ENCODE measurements around the gene APOA1.
A peak's percentile ranks its signal among the peaks of the same experiment; 100 is the strongest.

Gene APOA1

DNA sequence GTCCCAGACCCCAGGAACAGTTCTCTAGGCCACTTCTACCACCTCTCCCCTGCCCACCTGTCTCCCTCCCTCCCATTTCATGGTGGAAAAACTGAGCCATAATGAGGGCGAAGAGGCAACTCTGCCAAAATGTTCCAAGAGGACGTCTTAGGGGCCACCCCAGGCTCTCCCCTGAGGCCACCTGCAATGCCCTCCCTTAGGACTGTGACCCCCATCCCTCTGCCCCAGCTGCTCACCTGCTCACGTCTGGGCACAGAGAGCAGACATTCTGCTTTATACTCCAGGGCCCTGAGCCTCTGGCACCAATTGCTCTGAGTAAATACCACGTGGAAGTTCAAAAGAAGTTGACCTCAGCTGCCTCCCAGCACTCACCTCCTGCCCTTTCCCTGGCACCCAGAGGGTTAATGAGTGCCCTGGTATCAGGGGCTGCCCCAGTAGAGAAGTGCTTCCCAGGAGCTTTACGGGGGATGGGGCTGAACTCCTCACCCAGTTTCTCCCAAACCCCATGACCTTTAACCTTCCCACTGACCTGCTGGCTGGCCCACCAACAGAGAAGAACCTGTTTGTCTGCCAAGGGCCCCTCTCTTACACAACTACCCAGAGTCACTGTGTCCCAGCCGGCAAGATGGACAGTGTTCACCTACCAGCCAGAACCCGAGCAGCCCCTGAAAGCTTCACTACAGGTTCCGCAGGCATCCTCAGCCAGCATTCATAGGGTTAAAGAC is 45.1 kb downstream of the APOA1 start:
- Histone ChIP-seq H3K27me3 (ENCODE audit: insufficient read depth, low read length) (no peaks in the 10 kb centered on the region), H3K4me3 (ENCODE audit: low read length) (no peak overlapping the region), H3K9me3 (ENCODE audit: low read length) (no peaks in the 10 kb centered on the region), H2AFZ (ENCODE audit: low read depth, low read length) (no peak overlapping the region), H3K4me1 (ENCODE audit: insufficient read depth, low read length) (peaks cover 7% of the 10 kb centered on the region), H3K36me3 (ENCODE audit: insufficient read depth, low read length) (no peaks in the 10 kb centered on the region)

DNA sequence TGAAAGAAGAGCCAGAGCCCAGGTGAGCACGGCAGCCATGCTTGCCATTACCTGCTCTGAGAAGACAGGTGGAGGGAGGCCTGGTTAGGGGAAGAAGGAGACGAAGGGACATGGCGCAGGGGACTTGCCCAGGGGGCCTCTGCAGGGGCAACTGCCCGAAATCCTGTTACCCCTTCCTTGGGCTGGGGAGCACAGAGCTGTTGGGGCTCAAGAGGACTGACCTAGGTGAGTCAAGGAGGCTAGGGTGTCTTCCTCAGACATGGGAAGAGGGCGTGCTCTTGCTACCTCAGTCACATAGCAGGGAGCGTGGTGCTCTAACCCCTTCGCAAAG is 45.6 kb downstream of the APOA1 start, which contains the start of gene APOA5:
TSS of gene APOA5 (minus strand) at position 67 of the 331 bp plus-strand sequence. CDS start at position 48, 19 bp downstream.
- Histone ChIP-seq H3K4me1 (ENCODE audit: insufficient read depth, low read length) (peaks cover 12% of the 10 kb centered on the region), H3K4me3 (ENCODE audit: low read length) (no peak within 1 kb of the TSS), H3K36me3 (ENCODE audit: insufficient read depth, low read length) (peaks cover under 1% of the 10 kb centered on the region), H3K27me3 (ENCODE audit: insufficient read depth, low read length) (no peaks in the 10 kb centered on the region), H3K9me3 (ENCODE audit: low read length) (no peaks in the 10 kb centered on the region), H2AFZ (ENCODE audit: low read depth, low read length) (peak within 1 kb of the TSS; percentile 6)

DNA sequence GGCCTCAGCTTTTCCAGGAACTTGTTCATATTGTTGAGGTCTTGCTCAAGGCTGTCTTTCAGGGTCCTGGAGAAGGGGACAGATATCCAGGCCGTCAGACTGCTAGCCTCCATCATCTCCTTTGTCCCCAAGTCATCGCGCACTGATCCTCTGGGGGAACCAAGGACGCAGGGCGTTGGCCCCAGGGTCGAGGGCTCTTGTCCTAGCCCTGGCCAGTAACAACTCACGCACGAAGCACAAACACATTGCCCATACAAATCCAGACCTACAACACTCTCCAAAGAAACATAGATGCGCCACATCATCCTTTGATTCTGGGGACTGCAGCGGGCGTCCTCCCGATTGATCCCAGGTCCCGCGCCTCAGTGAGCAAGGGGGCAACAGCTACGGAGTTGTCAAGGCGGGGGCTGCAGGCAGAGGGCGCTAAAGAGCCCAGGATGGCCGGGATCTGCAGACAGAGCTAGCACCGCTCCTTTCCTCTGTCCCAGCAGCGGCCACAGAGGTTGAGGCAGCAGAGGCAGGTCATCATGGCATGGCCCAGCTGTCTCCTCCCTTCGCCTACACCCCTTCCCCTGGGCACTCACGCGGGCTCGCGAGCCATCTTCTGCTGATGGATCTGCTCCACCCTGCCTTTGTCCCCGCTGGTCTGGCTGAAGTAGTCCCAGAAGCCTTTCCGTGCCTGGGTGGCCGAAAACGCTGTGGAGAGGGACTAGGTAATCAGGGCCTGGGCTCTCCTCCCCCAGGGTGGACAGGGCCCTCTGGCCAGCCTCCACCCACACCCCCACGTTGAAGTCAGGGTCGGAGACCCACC is 46.2 kb downstream of the APOA1 start:
- Histone ChIP-seq H3K9me3 (ENCODE audit: low read length) (no peaks in the 10 kb centered on the region), H3K4me3 (ENCODE audit: low read length) (no peak overlapping the region), H3K4me1 (ENCODE audit: insufficient read depth, low read length) (peaks cover 15% of the 10 kb centered on the region), H3K27me3 (ENCODE audit: insufficient read depth, low read length) (no peaks in the 10 kb centered on the region), H3K36me3 (ENCODE audit: insufficient read depth, low read length) (peaks cover 6% of the 10 kb centered on the region), H2AFZ (ENCODE audit: low read depth, low read length) (peak overlapping the region; percentile 6)

DNA sequence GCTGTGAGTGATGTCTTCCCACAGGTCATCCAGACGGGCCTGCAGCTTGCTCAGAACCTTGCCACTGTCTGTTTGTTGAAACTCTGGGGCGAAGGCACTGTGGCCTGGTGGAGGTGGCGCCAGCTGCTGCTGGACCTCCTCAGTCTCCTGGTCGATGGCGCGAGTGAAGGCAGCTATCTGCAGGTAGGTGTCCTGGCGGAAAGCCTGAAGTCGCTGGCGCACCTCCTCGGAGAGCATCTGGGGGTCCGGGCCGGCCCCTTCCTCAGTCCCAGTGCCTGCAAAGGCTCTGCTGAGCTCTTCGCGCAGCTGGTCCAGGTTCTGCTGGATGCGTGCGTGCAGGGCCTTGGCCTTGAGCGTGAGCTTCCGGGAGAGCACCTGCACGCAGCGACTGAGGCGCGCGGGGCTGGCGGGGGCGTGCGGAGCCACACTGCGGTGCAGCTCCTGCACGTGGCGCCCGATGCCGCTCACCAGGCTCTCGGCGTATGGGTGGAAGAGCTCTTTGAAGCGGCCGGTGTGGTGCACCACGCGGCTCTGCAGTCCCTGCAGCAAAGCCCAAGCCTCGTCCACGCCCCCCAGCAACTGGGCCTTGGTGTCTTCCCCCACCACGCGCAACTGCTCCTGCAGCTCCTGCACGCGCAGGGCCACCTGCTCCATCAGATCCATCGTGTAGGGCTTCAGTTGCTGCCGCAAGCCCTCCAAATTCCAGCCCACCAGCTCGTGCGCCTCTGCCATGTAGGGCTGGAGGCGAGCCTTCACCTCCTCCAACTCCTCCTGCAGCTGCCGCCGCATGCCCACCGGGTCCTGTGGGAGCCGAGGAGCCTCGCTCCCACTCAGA is 47.0 kb downstream of the APOA1 start:
- peaks cover 15% of the 10 kb centered on the region for H3K36me3 ChIP-seq (ENCODE audit: insufficient read depth, low read length)
- no peak overlapping the region for H2AFZ ChIP-seq (ENCODE audit: low read depth, low read length)
- no peaks in the 10 kb centered on the region for H3K9me3 ChIP-seq (ENCODE audit: low read length)
- no peak overlapping the region for H3K4me3 ChIP-seq (ENCODE audit: low read length)
- no peaks in the 10 kb centered on the region for H3K27me3 ChIP-seq (ENCODE audit: insufficient read depth, low read length)
- peaks cover 15% of the 10 kb centered on the region for H3K4me1 ChIP-seq (ENCODE audit: insufficient read depth, low read length)

DNA sequence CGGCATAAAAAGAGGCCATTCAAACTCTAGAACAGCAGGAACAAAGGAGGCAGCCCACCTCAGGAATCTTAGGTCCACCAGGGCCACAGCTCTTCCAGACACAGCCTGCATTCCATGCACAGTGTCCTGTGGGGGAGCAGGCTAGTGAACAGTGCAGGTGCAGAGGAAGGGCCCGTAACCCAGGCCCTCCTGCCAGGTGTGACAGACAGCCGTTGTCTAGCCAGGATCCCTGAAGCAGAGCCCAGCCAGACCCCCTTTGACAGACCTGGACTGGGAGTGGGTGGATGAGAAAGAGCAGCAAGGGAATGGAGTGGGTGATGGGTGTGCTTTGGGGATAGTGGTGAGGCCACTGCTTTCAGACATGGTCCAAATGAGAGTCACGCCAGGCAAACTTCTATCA is 48.4 kb downstream of the APOA1 start:
- Histone ChIP-seq H3K4me3 (ENCODE audit: low read length) (no peak overlapping the region), H3K4me1 (ENCODE audit: insufficient read depth, low read length) (peaks cover 15% of the 10 kb centered on the region), H3K36me3 (ENCODE audit: insufficient read depth, low read length) (peaks cover 29% of the 10 kb centered on the region), H2AFZ (ENCODE audit: low read depth, low read length) (no peak overlapping the region), H3K27me3 (ENCODE audit: insufficient read depth, low read length) (no peaks in the 10 kb centered on the region), H3K9me3 (ENCODE audit: low read length) (no peaks in the 10 kb centered on the region)

DNA sequence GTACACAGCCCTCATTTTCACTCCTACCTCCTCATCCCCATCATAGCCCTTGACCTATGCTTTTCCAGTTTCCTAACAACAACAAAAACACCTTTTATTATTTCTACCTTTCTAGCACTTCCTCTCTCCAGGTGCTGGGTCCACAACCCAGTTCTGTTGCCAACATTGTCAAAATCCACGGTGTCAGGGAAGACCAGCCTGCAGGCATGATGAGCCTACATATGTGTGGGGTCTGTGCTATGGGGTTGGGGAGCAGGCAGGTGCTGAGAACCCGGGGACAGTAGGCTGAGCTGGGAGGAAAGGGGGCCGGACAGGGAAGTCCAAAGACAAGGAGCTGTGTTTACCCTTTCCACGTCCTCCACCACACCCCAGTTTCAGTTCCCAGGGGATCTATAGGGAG is 48.9 kb downstream of the APOA1 start:
- H3K36me3 ChIP-seq (ENCODE audit: insufficient read depth, low read length) = peaks cover 33% of the 10 kb centered on the region
- peak overlapping the region; percentile 72 for H2AFZ ChIP-seq (ENCODE audit: low read depth, low read length)
- H3K9me3 ChIP-seq (ENCODE audit: low read length) = no peaks in the 10 kb centered on the region
- H3K4me1 ChIP-seq (ENCODE audit: insufficient read depth, low read length) = peaks cover 15% of the 10 kb centered on the region
- no peaks in the 10 kb centered on the region for H3K27me3 ChIP-seq (ENCODE audit: insufficient read depth, low read length)
- H3K4me3 ChIP-seq (ENCODE audit: low read length) = peak overlapping the region; percentile 69

DNA sequence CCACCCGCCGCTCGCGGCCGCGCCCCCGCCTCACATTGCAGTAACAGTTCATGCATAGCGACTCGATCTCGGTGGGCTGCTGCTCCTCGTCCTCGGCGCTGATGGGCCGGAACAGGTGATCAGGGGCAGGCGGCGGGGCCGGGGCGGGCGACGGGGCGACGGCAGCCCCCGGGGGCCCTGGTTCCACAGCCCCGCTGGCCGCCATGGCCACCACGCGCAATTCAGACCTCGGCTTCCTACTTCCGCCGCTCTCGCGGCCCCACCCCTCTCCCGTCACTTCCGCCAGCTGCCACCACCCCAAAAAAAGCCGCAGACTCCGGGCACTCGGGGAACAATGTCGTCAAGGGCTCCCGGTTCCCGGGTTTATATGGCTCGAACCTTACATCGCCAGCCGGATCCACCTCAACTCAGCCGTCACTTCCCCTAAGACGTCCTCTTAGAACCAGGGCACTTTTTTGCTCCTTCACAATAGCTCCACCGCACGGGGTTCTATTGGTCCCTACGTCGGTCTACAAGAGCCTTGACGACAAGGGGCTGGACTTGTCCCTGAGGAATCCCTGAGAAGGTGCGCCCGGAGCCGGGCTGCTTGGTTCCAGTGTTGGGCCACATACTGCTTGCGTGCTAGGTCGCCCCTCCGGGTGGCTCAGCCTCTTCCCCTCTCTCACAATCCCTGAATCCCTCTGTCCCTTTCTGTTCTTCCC is 49.5 kb downstream of the APOA1 start, which contains the start of gene ZPR1:
TSS of gene ZPR1 (minus strand) at position 238 of the 701 bp plus-strand sequence. CDS start at position 205, 33 bp downstream.
- peak within 1 kb of the TSS; percentile 72 for H2AFZ ChIP-seq (ENCODE audit: low read depth, low read length)
- peaks cover 39% of the 10 kb centered on the region for H3K36me3 ChIP-seq (ENCODE audit: insufficient read depth, low read length)
- peak within 1 kb of the TSS; percentile 69 for H3K4me3 ChIP-seq (ENCODE audit: low read length)
- H3K9me3 ChIP-seq (ENCODE audit: low read length) = no peaks in the 10 kb centered on the region
- no peaks in the 10 kb centered on the region for H3K27me3 ChIP-seq (ENCODE audit: insufficient read depth, low read length)
- peaks cover 15% of the 10 kb centered on the region for H3K4me1 ChIP-seq (ENCODE audit: insufficient read depth, low read length)

DNA sequence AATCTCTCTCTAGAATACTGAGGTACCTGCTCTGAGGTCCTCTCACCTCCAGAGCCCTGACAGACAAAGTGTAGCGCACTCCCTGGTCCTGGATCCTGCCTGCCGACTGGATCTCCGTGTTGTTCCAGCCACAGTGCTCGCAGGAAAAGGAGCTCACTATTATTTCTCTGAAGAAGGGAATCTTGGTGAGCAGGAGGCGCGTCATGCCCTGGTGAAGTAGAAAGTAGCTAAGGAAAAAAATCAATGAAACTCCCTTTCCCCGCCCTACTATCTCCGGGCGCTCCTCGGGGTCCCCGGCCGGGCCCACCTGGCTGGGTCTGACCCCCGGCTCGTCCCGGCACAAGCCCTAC is 50.0 kb downstream of the APOA1 start:
- H3K36me3 ChIP-seq (ENCODE audit: insufficient read depth, low read length) = peaks cover 44% of the 10 kb centered on the region
- peak overlapping the region; percentile 72 for H2AFZ ChIP-seq (ENCODE audit: low read depth, low read length)
- H3K4me3 ChIP-seq (ENCODE audit: low read length) = peak overlapping the region; percentile 69
- peaks cover 15% of the 10 kb centered on the region for H3K4me1 ChIP-seq (ENCODE audit: insufficient read depth, low read length)
- no peaks in the 10 kb centered on the region for H3K27me3 ChIP-seq (ENCODE audit: insufficient read depth, low read length)
- no peaks in the 10 kb centered on the region for H3K9me3 ChIP-seq (ENCODE audit: low read length)

DNA sequence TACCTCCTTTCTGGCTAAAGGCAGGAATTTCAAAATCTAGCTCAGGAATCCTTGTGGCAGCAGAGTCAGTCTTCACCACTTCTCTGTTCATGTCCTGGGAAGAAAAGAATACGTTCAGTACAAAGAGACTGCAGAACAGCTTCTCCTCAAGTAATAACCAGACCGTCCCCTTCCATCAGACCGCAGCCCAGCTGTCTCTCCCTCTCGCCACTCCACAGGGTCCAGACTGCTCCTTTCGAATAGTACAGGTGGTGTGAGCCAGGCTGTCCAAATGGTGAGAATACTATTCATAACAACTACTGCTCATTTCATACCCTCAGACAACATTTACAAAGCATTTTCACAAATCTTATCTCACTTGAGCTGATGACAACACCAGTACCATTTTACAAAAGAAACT is 50.5 kb downstream of the APOA1 start:
- H3K4me3 ChIP-seq (ENCODE audit: low read length) = peak overlapping the region; percentile 69
- H3K27me3 ChIP-seq (ENCODE audit: insufficient read depth, low read length) = no peaks in the 10 kb centered on the region
- H3K36me3 ChIP-seq (ENCODE audit: insufficient read depth, low read length) = peaks cover 49% of the 10 kb centered on the region
- H2AFZ ChIP-seq (ENCODE audit: low read depth, low read length) = no peak overlapping the region
- H3K9me3 ChIP-seq (ENCODE audit: low read length) = no peaks in the 10 kb centered on the region
- H3K4me1 ChIP-seq (ENCODE audit: insufficient read depth, low read length) = peaks cover 15% of the 10 kb centered on the region

DNA sequence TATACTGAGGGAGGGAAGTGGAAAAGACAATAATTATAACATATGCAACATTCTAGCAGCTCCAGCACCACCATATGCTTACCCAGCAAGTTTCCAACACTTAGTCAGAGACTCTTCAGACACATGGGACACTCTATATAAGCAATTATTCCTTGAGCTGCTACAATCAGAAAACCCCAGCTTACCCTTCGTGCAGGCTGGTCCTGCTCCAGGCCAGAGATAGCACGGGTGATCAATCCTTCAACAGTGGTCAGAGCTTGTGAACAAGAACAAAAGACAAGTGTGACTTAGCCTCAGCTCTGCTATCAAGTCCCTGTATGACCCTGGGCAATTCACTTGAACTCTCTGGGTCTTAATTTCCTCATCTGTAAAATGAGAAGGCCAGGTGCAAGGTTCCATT is 51.1 kb downstream of the APOA1 start:
- Histone ChIP-seq H3K9me3 (ENCODE audit: low read length) (no peaks in the 10 kb centered on the region), H3K27me3 (ENCODE audit: insufficient read depth, low read length) (no peaks in the 10 kb centered on the region), H3K4me1 (ENCODE audit: insufficient read depth, low read length) (peaks cover 15% of the 10 kb centered on the region), H3K36me3 (ENCODE audit: insufficient read depth, low read length) (peaks cover 52% of the 10 kb centered on the region), H3K4me3 (ENCODE audit: low read length) (peak overlapping the region; percentile 69), H2AFZ (ENCODE audit: low read depth, low read length) (no peak overlapping the region)

Measured in neuron (in vitro differentiated cells).